ENCODE data around the gene HOXA1. TPM values are rescaled to one million over a fixed set of nuclear protein-coding genes. Genes with fewer than 3 reads are reported as not detected.

HOXA1 gene
- total and polyA plus RNA-seq, 9 donors, result 0.42 to 1.2 (median 0.91) TPM

DNA sequence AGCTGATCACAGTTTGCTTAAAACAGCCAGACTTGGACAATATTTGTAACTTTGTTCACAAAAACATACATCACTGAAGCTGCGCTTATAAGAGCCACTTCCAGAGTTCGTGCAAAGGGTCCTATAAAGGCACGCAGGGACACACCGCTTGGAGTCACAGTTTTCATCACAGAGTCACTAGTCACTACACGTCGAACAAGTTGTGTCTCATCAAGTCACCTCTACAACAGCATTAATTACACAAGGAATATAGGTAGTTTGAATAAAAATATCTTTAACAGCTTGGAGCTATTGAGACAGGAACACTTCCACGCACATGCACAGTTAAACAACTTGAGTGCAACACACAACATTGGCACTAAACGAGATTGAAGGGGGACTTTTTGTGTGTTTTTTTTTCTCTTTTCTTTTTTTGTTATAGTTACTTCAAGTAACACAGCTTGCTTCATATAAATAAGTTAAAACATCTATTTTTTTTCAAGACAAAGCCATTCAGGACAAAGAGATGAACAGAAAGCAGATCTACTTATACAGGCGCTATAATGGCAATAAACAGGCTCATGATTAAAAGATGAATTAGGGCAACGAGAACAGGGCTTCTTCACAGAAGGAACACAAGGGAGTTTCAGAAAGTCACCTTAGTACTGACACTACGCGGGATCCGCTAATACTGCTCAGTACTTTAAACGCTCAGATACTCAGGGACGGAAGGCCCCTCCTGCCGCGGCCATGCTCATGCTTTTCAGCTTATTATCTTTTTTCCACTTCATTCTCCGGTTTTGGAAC is 45.5 kb upstream of the HOXA1 start:
- WGBS (ENCODE audit: insufficient coverage), result 79% methylated on average over 9 of the region's 18 CpGs
- Histone ChIP-seq H3K4me3 (ENCODE audit: low read length) (peak overlapping the region; percentile 54), H3K4me1 (ENCODE audit: control insufficient read depth, insufficient read depth, low read length) (peaks cover 47% of the 10 kb centered on the region), H3K27ac (ENCODE audit: low read length) (peak overlapping the region; percentile 84), H3K27me3 (ENCODE audit: control insufficient read depth, insufficient read depth, low read length) (peaks cover 25% of the 10 kb centered on the region), H3K9me3 (replicated peaks; ENCODE audit: control insufficient read depth, low read depth, low read length) (no peaks in the 10 kb centered on the region), H3K36me3 (ENCODE audit: control insufficient read depth, insufficient read depth, low read length) (peaks cover 35% of the 10 kb centered on the region)
- no peak for DNase-seq

DNA sequence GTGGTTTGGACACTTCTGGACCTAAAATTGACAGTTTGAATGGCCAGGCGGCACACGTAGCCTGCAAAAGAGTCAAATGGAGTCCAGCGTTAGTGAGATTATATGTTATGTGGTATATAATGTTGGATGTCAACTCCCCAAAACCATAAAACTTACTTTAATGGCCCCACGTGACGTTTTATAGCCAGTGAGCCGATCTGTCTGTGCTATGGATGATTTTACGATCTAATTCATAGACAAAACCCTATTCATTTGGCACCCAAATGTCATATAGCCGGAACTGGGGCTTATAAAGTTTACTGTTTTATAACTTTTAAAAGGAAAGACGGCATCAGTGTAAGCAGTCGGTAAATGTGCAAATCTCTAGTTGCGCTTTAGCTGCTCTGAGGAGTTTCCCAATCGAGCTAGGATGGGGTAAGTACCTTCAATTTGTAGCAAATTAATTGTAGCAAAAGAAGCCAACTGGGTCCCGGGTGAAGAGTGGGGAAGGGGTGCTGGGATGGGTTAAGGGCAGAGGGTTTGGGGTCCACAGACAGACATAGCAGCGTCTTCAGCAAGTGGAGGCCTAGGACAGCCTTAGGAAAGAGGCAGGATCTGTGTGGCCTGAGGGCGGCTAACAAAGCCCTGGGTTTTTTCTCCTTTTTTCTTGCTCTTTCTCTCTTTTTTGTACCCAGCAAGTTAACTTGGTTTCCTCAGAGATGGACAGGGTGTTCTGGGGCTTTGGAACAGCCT is 44.5 kb upstream of the HOXA1 start:
- H3K36me3 ChIP-seq (ENCODE audit: control insufficient read depth, insufficient read depth, low read length), result peaks cover 35% of the 10 kb centered on the region
- 75% methylated on average over 5 of the region's 15 CpGs for WGBS (ENCODE audit: insufficient coverage)
- peaks cover 22% of the 10 kb centered on the region for H3K27me3 ChIP-seq (ENCODE audit: control insufficient read depth, insufficient read depth, low read length)
- H3K4me3 ChIP-seq (ENCODE audit: low read length), result peak overlapping the region; percentile 33
- DNase-seq, result no peak
- no peaks in the 10 kb centered on the region for H3K9me3 ChIP-seq (replicated peaks; ENCODE audit: control insufficient read depth, low read depth, low read length)
- peaks cover 47% of the 10 kb centered on the region for H3K4me1 ChIP-seq (ENCODE audit: control insufficient read depth, insufficient read depth, low read length)
- peak overlapping the region; percentile 83 for H3K27ac ChIP-seq (ENCODE audit: low read length)

DNA sequence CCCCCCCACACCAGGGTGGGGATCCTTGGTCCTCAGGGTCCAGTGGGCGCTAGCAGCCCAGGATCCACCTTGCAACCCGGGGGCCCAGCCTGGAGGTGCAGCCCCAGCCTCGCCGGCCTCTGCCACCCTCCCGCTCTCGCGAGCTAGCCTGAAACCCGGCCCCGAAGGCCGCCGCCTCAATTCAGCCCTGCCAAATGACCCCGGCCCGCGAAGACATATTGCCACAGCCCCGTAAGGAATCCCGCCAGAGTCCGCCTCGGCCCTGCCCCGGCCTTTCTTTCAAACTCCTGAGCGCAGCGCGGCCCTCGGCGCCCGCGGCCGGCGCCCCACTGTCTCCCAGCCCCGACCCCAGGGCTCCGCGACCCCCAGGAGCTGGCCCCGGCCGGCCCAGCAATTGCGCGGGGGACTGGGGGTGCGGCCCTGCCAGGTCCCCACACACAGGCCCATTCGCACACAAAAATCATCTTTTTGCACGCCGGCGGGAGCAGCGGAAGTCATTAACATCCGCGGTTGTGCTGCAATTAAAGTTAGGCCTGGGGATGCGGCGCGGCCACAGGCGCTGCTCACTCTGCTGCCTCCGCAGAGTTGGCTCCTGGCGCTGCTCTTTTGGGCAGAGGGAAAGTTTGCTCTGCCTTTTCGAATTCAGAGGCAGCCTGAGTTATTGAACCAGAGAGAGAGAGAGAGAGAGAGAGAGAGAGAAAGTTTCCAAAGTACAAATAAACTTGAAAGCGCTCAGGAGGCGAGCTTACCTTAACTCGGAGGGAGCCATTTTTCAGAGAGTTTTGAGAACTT is 43.7 kb upstream of the HOXA1 start:
- 55% methylated on average over 50 of the region's 53 CpGs for WGBS (ENCODE audit: insufficient coverage)
- Histone ChIP-seq H3K4me1 (ENCODE audit: control insufficient read depth, insufficient read depth, low read length) (peaks cover 40% of the 10 kb centered on the region), H3K27me3 (ENCODE audit: control insufficient read depth, insufficient read depth, low read length) (peaks cover 15% of the 10 kb centered on the region), H3K4me3 (ENCODE audit: low read length) (peak overlapping the region; percentile 33), H3K9me3 (replicated peaks; ENCODE audit: control insufficient read depth, low read depth, low read length) (no peaks in the 10 kb centered on the region), H3K27ac (ENCODE audit: low read length) (peak overlapping the region; percentile 83), H3K36me3 (ENCODE audit: control insufficient read depth, insufficient read depth, low read length) (peaks cover 27% of the 10 kb centered on the region)
- no peak for DNase-seq

DNA sequence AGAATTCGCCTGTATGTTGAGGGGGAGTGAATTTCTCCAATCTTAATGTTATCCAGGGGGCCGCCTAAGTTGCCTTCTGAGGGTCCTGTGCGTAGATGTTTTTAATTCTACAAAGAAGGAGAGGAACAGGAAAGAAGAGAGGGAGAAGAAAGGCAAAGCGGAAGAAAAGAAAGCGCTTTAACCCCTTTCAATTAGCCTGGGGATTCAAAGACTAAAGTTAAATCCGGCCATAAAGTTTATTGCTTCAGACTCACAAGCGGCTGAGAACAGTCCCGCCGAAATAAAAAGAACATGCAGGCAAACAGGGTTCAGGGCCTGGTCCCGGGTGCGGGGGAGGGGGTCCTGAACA is 43.2 kb upstream of the HOXA1 start:
- H3K4me3 ChIP-seq (ENCODE audit: low read length), result peak overlapping the region; percentile 33
- H3K27ac ChIP-seq (ENCODE audit: low read length), result peak overlapping the region; percentile 83
- peaks cover 21% of the 10 kb centered on the region for H3K36me3 ChIP-seq (ENCODE audit: control insufficient read depth, insufficient read depth, low read length)
- H3K4me1 ChIP-seq (ENCODE audit: control insufficient read depth, insufficient read depth, low read length), result peaks cover 38% of the 10 kb centered on the region
- WGBS (ENCODE audit: insufficient coverage), result 83% methylated on average over 2 of the region's 11 CpGs
- no peak for DNase-seq
- H3K27me3 ChIP-seq (ENCODE audit: control insufficient read depth, insufficient read depth, low read length), result peaks cover 12% of the 10 kb centered on the region
- no peaks in the 10 kb centered on the region for H3K9me3 ChIP-seq (replicated peaks; ENCODE audit: control insufficient read depth, low read depth, low read length)

DNA sequence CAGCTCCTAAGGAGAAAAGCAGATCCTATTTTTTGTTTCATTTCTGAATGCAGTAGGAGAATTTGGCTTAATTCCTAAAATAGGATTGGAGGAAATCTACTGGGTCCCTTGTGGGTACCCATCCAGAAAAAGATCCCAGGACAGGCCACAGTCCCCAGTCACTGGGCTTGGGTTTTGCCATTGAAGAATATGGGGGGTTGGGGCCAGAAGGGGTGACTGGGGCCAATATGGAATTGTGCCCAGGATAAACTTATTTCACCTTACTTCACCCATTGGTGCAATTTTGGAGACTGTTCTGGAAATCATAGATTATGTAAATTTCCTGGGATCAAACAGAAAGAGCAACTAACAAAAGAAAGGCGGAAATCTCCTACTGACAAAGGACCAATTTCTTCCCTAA is 42.7 kb upstream of the HOXA1 start:
- Histone ChIP-seq H3K4me3 (ENCODE audit: low read length) (no peak overlapping the region), H3K27ac (ENCODE audit: low read length) (peak overlapping the region; percentile 83), H3K27me3 (ENCODE audit: control insufficient read depth, insufficient read depth, low read length) (peaks cover 10% of the 10 kb centered on the region), H3K36me3 (ENCODE audit: control insufficient read depth, insufficient read depth, low read length) (peaks cover 19% of the 10 kb centered on the region), H3K4me1 (ENCODE audit: control insufficient read depth, insufficient read depth, low read length) (peaks cover 41% of the 10 kb centered on the region), H3K9me3 (replicated peaks; ENCODE audit: control insufficient read depth, low read depth, low read length) (no peaks in the 10 kb centered on the region)
- no peak for DNase-seq
- no CpG with 5 or more reads among the region's 1 CpG for WGBS (ENCODE audit: insufficient coverage)

DNA sequence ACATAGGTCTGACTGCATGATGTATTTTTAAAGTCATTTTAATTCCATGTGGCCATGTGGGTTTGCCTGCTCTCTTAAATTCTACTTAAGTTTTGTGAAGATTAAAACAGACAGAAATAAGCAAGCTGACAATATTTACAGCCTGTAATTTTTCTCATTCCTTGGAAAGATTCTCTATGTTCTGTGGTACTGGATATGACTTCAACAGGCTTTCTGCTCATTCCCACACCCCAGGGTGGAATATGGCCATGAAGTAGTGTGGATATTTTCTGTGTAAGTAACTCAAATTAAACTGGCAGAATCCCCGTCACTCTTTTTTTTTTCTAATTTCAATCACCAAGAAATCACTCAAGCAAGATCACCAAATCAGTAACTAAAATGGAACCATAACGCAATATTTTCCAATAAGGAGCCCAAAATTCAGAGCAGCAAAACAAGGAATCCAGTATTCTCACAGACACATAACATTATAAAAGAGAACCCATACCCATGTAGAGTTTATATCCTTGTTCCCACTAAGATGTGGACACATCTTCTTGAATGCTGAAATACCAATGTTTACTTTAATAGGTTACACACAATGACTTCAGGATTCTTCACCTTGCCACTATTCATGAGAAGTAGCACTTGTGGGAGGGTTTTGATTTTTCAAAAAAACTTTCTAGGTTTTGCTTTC is 42.0 kb upstream of the HOXA1 start:
- peaks cover 43% of the 10 kb centered on the region for H3K4me1 ChIP-seq (ENCODE audit: control insufficient read depth, insufficient read depth, low read length)
- WGBS (ENCODE audit: insufficient coverage), result no CpG with 5 or more reads among the region's 2 CpGs
- H3K4me3 ChIP-seq (ENCODE audit: low read length), result no peak overlapping the region
- H3K36me3 ChIP-seq (ENCODE audit: control insufficient read depth, insufficient read depth, low read length), result peaks cover 19% of the 10 kb centered on the region
- peak overlapping the region; percentile 83 for H3K27ac ChIP-seq (ENCODE audit: low read length)
- H3K27me3 ChIP-seq (ENCODE audit: control insufficient read depth, insufficient read depth, low read length), result peaks cover 10% of the 10 kb centered on the region
- H3K9me3 ChIP-seq (replicated peaks; ENCODE audit: control insufficient read depth, low read depth, low read length), result no peaks in the 10 kb centered on the region
- DNase-seq, result peak; percentile 56

DNA sequence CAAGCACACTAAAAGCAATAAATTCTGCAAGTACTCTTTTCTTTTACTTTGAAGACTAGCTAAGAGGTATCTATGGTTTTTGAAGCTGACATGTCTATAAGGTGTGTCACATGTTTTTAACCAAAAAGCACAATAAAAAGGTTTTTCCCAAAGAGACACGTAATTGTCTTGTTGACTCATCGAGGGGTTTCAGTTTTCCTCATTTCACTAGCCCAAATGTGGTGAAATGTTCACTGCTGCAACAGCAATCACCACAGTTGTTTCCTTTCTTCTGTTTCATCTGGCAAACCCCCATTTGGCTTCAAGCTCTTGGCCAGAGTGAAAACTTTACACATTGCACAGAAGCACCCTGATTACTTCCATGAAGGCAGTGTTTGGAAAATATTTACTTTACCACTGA is 38.6 kb upstream of the HOXA1 start:
- peak; percentile 89 for DNase-seq
- WGBS (ENCODE audit: insufficient coverage), result 42% methylated on average over 2 of the region's 2 CpGs

DNA sequence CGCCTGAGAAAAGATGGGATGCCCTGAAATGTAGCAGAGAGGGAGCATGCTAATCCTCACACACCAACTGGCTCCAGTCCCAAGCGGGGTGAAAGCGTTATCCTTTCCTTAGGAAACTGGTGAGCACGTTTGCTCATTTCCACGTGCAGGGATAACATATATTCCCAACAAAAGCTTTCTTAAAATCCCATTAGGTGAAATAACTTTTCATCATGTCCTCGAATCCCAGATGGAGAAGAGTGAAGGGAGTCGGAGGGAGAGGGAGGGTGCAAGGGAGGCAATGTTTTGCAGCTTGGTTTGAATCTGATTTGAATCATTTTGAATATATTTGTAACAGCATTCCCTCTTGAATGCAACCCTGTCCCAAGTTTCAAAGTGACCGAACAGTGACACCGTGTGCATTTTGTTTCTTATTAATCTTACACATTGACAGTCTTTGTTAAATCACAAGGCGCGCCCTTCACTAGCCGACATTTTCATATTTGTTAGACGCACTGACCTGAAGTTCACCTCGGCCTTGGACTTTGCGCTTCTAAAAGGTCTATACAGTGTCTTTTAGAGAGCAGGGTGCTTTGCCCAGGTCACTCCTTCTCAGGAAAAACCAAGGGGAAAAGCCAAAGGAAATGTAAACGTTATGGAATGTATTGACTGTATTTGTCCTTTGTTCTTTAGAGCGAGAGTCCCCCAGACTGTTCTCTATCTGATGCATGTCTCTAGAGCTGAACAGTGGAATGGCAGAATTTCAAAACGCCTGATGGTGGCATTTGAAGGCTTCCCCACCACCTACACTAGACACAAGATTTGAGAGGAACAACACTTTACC is 37.8 kb upstream of the HOXA1 start:
- no peak for DNase-seq
- H3K36me3 ChIP-seq (ENCODE audit: control insufficient read depth, insufficient read depth, low read length), result peaks cover 6% of the 10 kb centered on the region
- H3K9me3 ChIP-seq (replicated peaks; ENCODE audit: control insufficient read depth, low read depth, low read length), result no peaks in the 10 kb centered on the region
- peaks cover 7% of the 10 kb centered on the region for H3K27me3 ChIP-seq (ENCODE audit: control insufficient read depth, insufficient read depth, low read length)
- H3K27ac ChIP-seq (ENCODE audit: low read length), result peak overlapping the region; percentile 6
- 64% methylated on average over 3 of the region's 18 CpGs for WGBS (ENCODE audit: insufficient coverage)
- H3K4me3 ChIP-seq (ENCODE audit: low read length), result no peak overlapping the region
- peaks cover 49% of the 10 kb centered on the region for H3K4me1 ChIP-seq (ENCODE audit: control insufficient read depth, insufficient read depth, low read length)

More for the DNA sequence above, 38.6 kb upstream of the HOXA1 start:
- peaks cover 48% of the 10 kb centered on the region for H3K4me1 ChIP-seq (ENCODE audit: control insufficient read depth, insufficient read depth, low read length)
- H3K36me3 ChIP-seq (ENCODE audit: control insufficient read depth, insufficient read depth, low read length), result peaks cover 4% of the 10 kb centered on the region
- H3K27me3 ChIP-seq (ENCODE audit: control insufficient read depth, insufficient read depth, low read length), result peaks cover 9% of the 10 kb centered on the region
- no peak overlapping the region for H3K27ac ChIP-seq (ENCODE audit: low read length)
- no peaks in the 10 kb centered on the region for H3K9me3 ChIP-seq (replicated peaks; ENCODE audit: control insufficient read depth, low read depth, low read length)
- no peak overlapping the region for H3K4me3 ChIP-seq (ENCODE audit: low read length)

DNA sequence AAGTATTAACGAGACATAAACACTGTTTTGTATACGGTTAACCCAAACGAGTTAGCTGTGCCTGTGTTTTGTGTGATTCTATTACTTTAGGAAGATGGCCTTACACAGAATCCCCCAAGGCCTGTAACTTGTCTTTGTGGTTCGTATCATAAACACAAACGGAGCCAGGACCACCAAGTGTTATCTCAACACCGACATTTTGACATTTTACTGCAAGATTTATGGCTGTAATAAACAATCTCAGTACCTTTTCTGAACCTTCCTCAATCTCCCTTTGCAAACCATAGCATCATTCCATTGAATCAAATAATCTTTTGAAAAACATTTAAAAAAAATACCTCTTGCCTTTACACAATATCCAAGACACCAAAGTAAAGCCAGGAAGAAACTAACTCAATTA is 37.2 kb upstream of the HOXA1 start:
- Histone ChIP-seq H3K4me3 (ENCODE audit: low read length) (no peak overlapping the region), H3K27me3 (ENCODE audit: control insufficient read depth, insufficient read depth, low read length) (peaks cover 7% of the 10 kb centered on the region), H3K27ac (ENCODE audit: low read length) (no peak overlapping the region), H3K36me3 (ENCODE audit: control insufficient read depth, insufficient read depth, low read length) (peaks cover 6% of the 10 kb centered on the region), H3K9me3 (replicated peaks; ENCODE audit: control insufficient read depth, low read depth, low read length) (no peaks in the 10 kb centered on the region), H3K4me1 (ENCODE audit: control insufficient read depth, insufficient read depth, low read length) (peaks cover 51% of the 10 kb centered on the region)
- no peak for DNase-seq
- whole genome bisulfite sequencing (ENCODE audit: insufficient coverage), result 64% methylated on average over 3 of the region's 6 CpGs

Measured in muscle of leg (tissue), 11 donors.